OCI-LY1 (cell line): Measurements from ENCODE around the gene ZNF609.

Experiments
- H2AFZ ChIP-seq: fragments of 200-600 bp; sonication (generic), shearing (Covaris generic); 2 replicates; pipeline ENCODE4 v1.6.0; 2014; ENCODE audit warnings: antibody characterized with exemption, mild to moderate bottlenecking, low read length
- H3F3A ChIP-seq: fragments of 200-600 bp; sonication (generic), shearing (Covaris generic); 2 replicates; pipeline ENCODE4 v1.6.0; 2014; ENCODE audit warnings: mild to moderate bottlenecking, antibody characterized with exemption, low read length, moderate library complexity; ENCODE audit not compliant: insufficient read depth
- H3K27ac ChIP-seq: fragments of 200-600 bp; sonication (generic); 2 replicates; pipeline ENCODE4 v1.5.1; 2014; ENCODE audit warnings: low read length, mixed run types, mild to moderate bottlenecking, low read depth; ENCODE audit not compliant: poor library complexity, severe bottlenecking
- H3K27me3 ChIP-seq: fragments of 200-600 bp; sonication (generic); 2 replicates; pipeline ENCODE4 v1.6.0; 2014; ENCODE audit warnings: antibody characterized with exemption, mild to moderate bottlenecking, low read length, moderate library complexity; ENCODE audit not compliant: insufficient read depth
- H3K36me3 ChIP-seq: fragments of 200-600 bp; sonication (generic); 2 replicates; pipeline ENCODE4 v1.6.1; 2014; ENCODE audit warnings: mild to moderate bottlenecking, antibody characterized with exemption, low read length, moderate library complexity, mixed read lengths; ENCODE audit not compliant: insufficient read depth
- H3K4me1 ChIP-seq: fragments of 200-600 bp; sonication (generic); 2 replicates; pipeline ENCODE4 v1.5.1; 2014; ENCODE audit warnings: mild to moderate bottlenecking, low read length, moderate library complexity; ENCODE audit not compliant: insufficient read depth, severe bottlenecking
- H3K4me2 ChIP-seq: fragments of 200-600 bp; sonication (generic), shearing (Covaris generic); 2 replicates; pipeline ENCODE4 v1.6.1; 2014; ENCODE audit warnings: low read length
- H3K4me3 ChIP-seq: fragments of 200-600 bp; sonication (generic); 2 replicates; pipeline ENCODE4 v1.5.1; 2014; ENCODE audit warnings: low read length, low read depth, mild to moderate bottlenecking, mixed read lengths; ENCODE audit not compliant: poor library complexity, severe bottlenecking
- H3K79me2 ChIP-seq: fragments of 200-600 bp; shearing (Covaris generic); 2 replicates; pipeline ENCODE4 v1.6.1; 2016; ENCODE audit warnings: mixed run types, low read length, mixed read lengths; ENCODE audit not compliant: insufficient read depth
- H3K9ac ChIP-seq: fragments of 200-600 bp; sonication (generic), shearing (Covaris generic); 2 replicates; pipeline ENCODE4 v1.6.1; 2014; ENCODE audit warnings: mild to moderate bottlenecking, low read length, mixed read lengths
- H3K9me2 ChIP-seq: fragments of 200-600 bp; sonication (generic), shearing (Covaris generic); 2 replicates; pipeline ENCODE4 v1.6.1; 2014; ENCODE audit warnings: low read depth, mild to moderate bottlenecking, low read length, mixed read lengths
- H3K9me3 ChIP-seq: fragments of 200-600 bp; shearing (Covaris generic); 2 replicates; pipeline ENCODE4 v1.6.1; 2014; ENCODE audit warnings: low read length, mixed read lengths
- H4K20me1 ChIP-seq: fragments of 200-600 bp; sonication (generic), shearing (Covaris generic); 2 replicates; pipeline ENCODE4 v1.6.0; 2016; ENCODE audit warnings: mild to moderate bottlenecking, low read length; ENCODE audit not compliant: insufficient read depth
- CTCF ChIP-seq: fragments of 200-600 bp; sonication (generic), shearing (Covaris generic); IDR thresholded peaks from 2 replicates; pipeline ENCODE4 v1.5.1; 2017; ENCODE audit warnings: mild to moderate bottlenecking, antibody characterized with exemption, low read length, moderate library complexity, mixed read lengths
- EZH2 ChIP-seq: fragments of 200-600 bp; sonication (generic), shearing (Covaris generic); IDR thresholded peaks from 2 replicates; pipeline ENCODE4 v1.8.0; 2017; ENCODE audit warnings: borderline replicate concordance, mixed run types, mild to moderate bottlenecking, antibody characterized with exemption, low read length, moderate library complexity, mixed read lengths

ZNF609 gene

GRCh38 chr15:64680097-64680496 lies 219.7 kb downstream of the ZNF609 start:
- no peak overlapping the region for H3K27ac ChIP-seq

GRCh38 chr15:64681424-64682024 lies 221.1 kb downstream of the ZNF609 start:
- peak; percentile 71 for TF ChIP-seq CTCF
- no peak for TF ChIP-seq EZH2
- H2AFZ ChIP-seq: no peak overlapping the region
- H3K4me2 ChIP-seq: no peak overlapping the region
- H3K27ac ChIP-seq: no peak overlapping the region
- no peaks in the 10 kb centered on the region for H3F3A ChIP-seq
- peaks cover 68% of the 10 kb centered on the region for H3K36me3 ChIP-seq
- H3K9me3 ChIP-seq: no peaks in the 10 kb centered on the region
- no peaks in the 10 kb centered on the region for H3K27me3 ChIP-seq
- H3K79me2 ChIP-seq: no peaks in the 10 kb centered on the region
- no peaks in the 10 kb centered on the region for H4K20me1 ChIP-seq
- H3K9ac ChIP-seq: no peak overlapping the region
- no peak overlapping the region for H3K4me3 ChIP-seq
- H3K9me2 ChIP-seq: no peaks in the 10 kb centered on the region
- H3K4me1 ChIP-seq: no peaks in the 10 kb centered on the region

More at GRCh38 chr15:64680097-64680496, 219.7 kb downstream of the ZNF609 start:
- Histone ChIP-seq H3K9me3 (no peaks in the 10 kb centered on the region), H4K20me1 (no peaks in the 10 kb centered on the region), H3F3A (no peaks in the 10 kb centered on the region), H3K79me2 (no peaks in the 10 kb centered on the region), H3K4me1 (no peaks in the 10 kb centered on the region), H3K9me2 (no peaks in the 10 kb centered on the region), H3K27me3 (no peaks in the 10 kb centered on the region), H3K4me3 (no peak overlapping the region), H3K9ac (no peak overlapping the region), H3K4me2 (no peak overlapping the region), H2AFZ (no peak overlapping the region), H3K36me3 (peaks cover 69% of the 10 kb centered on the region)
- TF ChIP-seq CTCF (no peak), EZH2 (no peak)

- Histone ChIP-seq H3K36me3 (peaks cover 76% of the 10 kb centered on the region), H3K4me3 (no peak overlapping the region), H3K27ac (no peak overlapping the region), H3K27me3 (no peaks in the 10 kb centered on the region), H3K4me1 (no peaks in the 10 kb centered on the region), H4K20me1 (no peaks in the 10 kb centered on the region), H3K9ac (no peak overlapping the region), H2AFZ (no peak overlapping the region), H3K4me2 (no peak overlapping the region), H3F3A (no peaks in the 10 kb centered on the region), H3K9me2 (no peaks in the 10 kb centered on the region), H3K9me3 (no peaks in the 10 kb centered on the region), H3K79me2 (no peaks in the 10 kb centered on the region)
- TF ChIP-seq CTCF (no peak), EZH2 (no peak)
These were observed 221.9 kb downstream of the ZNF609 start for GRCh38 chr15:64682255-64682654.
